ENCODE measurements around the gene B4GALT5. TPM values are rescaled to one million over a fixed set of nuclear protein-coding genes. Genes with fewer than 3 reads are reported as not detected.

The B4GALT5 gene
- total RNA-seq, 1 experiment from 2014 or later = 77.0 TPM

GRCh38 chr20:49692941-49693340 is 20.7 kb downstream of the B4GALT5 start:
- no CpG with 5 or more reads among the region's 3 CpGs for WGBS (ENCODE audit: extremely low coverage, insufficient read length, low lambda C conversion rate)

More at GRCh38 chr20:49692941-49693340, 20.7 kb downstream of the B4GALT5 start:
- Histone ChIP-seq H2AK5ac (ENCODE audit: insufficient read length, low read length) (no peak overlapping the region), H2BK12ac (ENCODE audit: insufficient read length, low read depth, low read length) (no peak overlapping the region), H2AFZ (ENCODE audit: low read length) (no peak overlapping the region), H4K20me1 (ENCODE audit: control insufficient read depth, insufficient read depth, insufficient read length) (peaks cover 2% of the 10 kb centered on the region), H3K79me2 (ENCODE audit: insufficient read depth, low read length) (peaks cover 65% of the 10 kb centered on the region), H3K4me2 (ENCODE audit: insufficient read depth, insufficient read length, low read length) (no peak overlapping the region), H2BK20ac (ENCODE audit: low read depth, low read length, poor library complexity, severe bottlenecking) (no peak overlapping the region), H3K14ac (ENCODE audit: insufficient read depth, low read length) (no peak overlapping the region), H4K91ac (ENCODE audit: insufficient read length, low read depth, low read length) (no peak overlapping the region), H2BK5ac (ENCODE audit: insufficient read length, low read length) (no peak overlapping the region), H3K18ac (ENCODE audit: insufficient read length, low read depth, low read length) (no peak overlapping the region), H4K5ac (ENCODE audit: insufficient read length, low read depth, low read length) (no peak overlapping the region), H4K8ac (replicated peaks; ENCODE audit: insufficient read length, low read depth, low read length) (no peak overlapping the region), H3K4me1 (ENCODE audit: insufficient read depth, low read length) (peaks cover 23% of the 10 kb centered on the region), H3K4ac (ENCODE audit: low read depth, low read length) (no peak overlapping the region), H3K27me3 (ENCODE audit: insufficient read depth, low read length) (no peaks in the 10 kb centered on the region), H2BK120ac (ENCODE audit: low read depth, low read length, poor library complexity, severe bottlenecking) (no peak overlapping the region), H3K9me3 (ENCODE audit: control insufficient read depth, low read depth, low read length) (no peaks in the 10 kb centered on the region), H3K23ac (ENCODE audit: insufficient read length, low read depth, low read length) (no peak overlapping the region), H3K23me2 (ENCODE audit: insufficient read length, low read depth, low read length, poor library complexity, severe bottlenecking) (no peaks in the 10 kb centered on the region), H3K79me1 (ENCODE audit: insufficient read depth, low read depth, low read length, poor library complexity, severe bottlenecking) (peaks cover 5% of the 10 kb centered on the region), H3K27ac (ENCODE audit: insufficient read length, low read depth, low read length) (no peak overlapping the region), H3K9ac (ENCODE audit: extremely low read depth, insufficient read length, low read length) (no peak overlapping the region), H3K56ac (ENCODE audit: insufficient read length, low read depth, low read length) (no peak overlapping the region), H2BK15ac (ENCODE audit: low read depth, low read length) (no peak overlapping the region), H3T11ph (ENCODE audit: low read length) (no peak overlapping the region)
- Mint-ChIP-seq H3K27ac (no peak overlapping the region; a peak in 1 of 7 replicates), H3K4me3 (no peak overlapping the region), H3K4me1 (peaks cover 69 to 83% of the 10 kb centered on the region in 2 experiments), H3K9me3 (no peaks in the 10 kb centered on the region), H3K27me3 (ENCODE audit: low read depth) (no peaks in the 10 kb centered on the region), H3K36me3 (ENCODE audit: insufficient read depth in 1 of 3, low read depth in 3 of 3) (no peaks in the 10 kb centered on the region; a peak in 1 of 7 replicates)
- DNase-seq = no peak
- TF ChIP-seq CTCF (conservative IDR thresholded peaks at IDR 0.05) = no peak
